GM12878 (cell line): ENCODE results near the gene MKNK1.

Experiments used
- EZH2 ChIP-seq: IDR thresholded peaks from 2 replicates; pipeline ENCODE4 v1.6.1; 2012; ENCODE audit warnings: low read depth, mild to moderate bottlenecking, control low read depth, inconsistent platforms, low read length, borderline replicate concordance; ENCODE audit not compliant: control insufficient read depth
- FOS ChIP-seq: IDR thresholded peaks from 3 replicates; pipeline ENCODE4 v1.6.1; 2011; ENCODE audit warnings: borderline replicate concordance; ENCODE audit not compliant: insufficient read length; ENCODE audit errors: extremely low read depth
- NR2F1 ChIP-seq: fragments of 450-650 bp; conservative IDR thresholded peaks from 2 replicates; pipeline ENCODE4 v1.6.1; 2017; ENCODE audit warnings: mild to moderate bottlenecking
- POLR2A ChIP-seq: IDR thresholded peaks from 2 replicates; pipeline ENCODE4 v1.6.1; 2011; ENCODE audit warnings: low read depth, mild to moderate bottlenecking, low read length
- POLR2AphosphoS5 ChIP-seq: IDR thresholded peaks from 2 replicates; pipeline ENCODE4 v1.6.1; 2011; ENCODE audit warnings: mild to moderate bottlenecking, low read length, inconsistent platforms
- RFX5 ChIP-seq: IDR thresholded peaks from 2 replicates; pipeline ENCODE4 v1.6.1; 2011; ENCODE audit warnings: low read depth, low read length, improper control_type of control experiment
- SP1 ChIP-seq: IDR thresholded peaks from one replicate; pipeline ENCODE4 v1.6.1; 2011; ENCODE audit warnings: low read depth, low read length
- SUZ12 ChIP-seq: fragments of 200-600 bp; sonication (generic); IDR thresholded peaks from one replicate; pipeline ENCODE4 v1.6.1; 2018; ENCODE audit warnings: antibody characterized with exemption, mild to moderate bottlenecking; ENCODE audit not compliant: unreplicated experiment
- TAF1 ChIP-seq: IDR thresholded peaks from 2 replicates; pipeline ENCODE4 v1.6.1; 2011; ENCODE audit warnings: mild to moderate bottlenecking, low read depth, low read length, borderline replicate concordance
- ZNF274 ChIP-seq: IDR thresholded peaks from one replicate; pipeline ENCODE4 v1.8.0; 2011; ENCODE audit not compliant: insufficient read length, insufficient read depth
- TF ChIP-seq, protein P1 (sequence below), 3 experiments: IDR thresholded peaks in 2 of 3; conservative IDR thresholded peaks in 1 of 3; 2 replicates each; pipeline ENCODE4 v1.5.1; 2011; ENCODE audit warnings: low read depth in 3 of 3, low read length in 3 of 3, mild to moderate bottlenecking in 3 of 3, control low read depth in 2 of 3, moderate library complexity in 2 of 3, inconsistent platforms in 1 of 3, mixed read lengths in 1 of 3; ENCODE audit not compliant: control insufficient read depth in 2 of 3, insufficient read depth in 1 of 3; ENCODE audit errors: extremely low read depth in 1 of 3
- TF ChIP-seq, protein P2 (sequence below): IDR thresholded peaks from 2 replicates; pipeline ENCODE4 v1.6.1; 2011; ENCODE audit warnings: mild to moderate bottlenecking, low read depth, low read length, moderate library complexity; ENCODE audit not compliant: insufficient replicate concordance
- TF ChIP-seq, protein P3 (sequence below): IDR thresholded peaks from 2 replicates; pipeline ENCODE4 v1.6.1; 2012; ENCODE audit warnings: mild to moderate bottlenecking, low read depth, low read length
- TF ChIP-seq, protein P4 (sequence below): fragments of 450-650 bp; formaldehyde crosslinking; IDR thresholded peaks from 2 replicates; pipeline ENCODE4 v1.4.0; 2020; ENCODE audit warnings: mild to moderate bottlenecking, moderate library complexity

DNA sequence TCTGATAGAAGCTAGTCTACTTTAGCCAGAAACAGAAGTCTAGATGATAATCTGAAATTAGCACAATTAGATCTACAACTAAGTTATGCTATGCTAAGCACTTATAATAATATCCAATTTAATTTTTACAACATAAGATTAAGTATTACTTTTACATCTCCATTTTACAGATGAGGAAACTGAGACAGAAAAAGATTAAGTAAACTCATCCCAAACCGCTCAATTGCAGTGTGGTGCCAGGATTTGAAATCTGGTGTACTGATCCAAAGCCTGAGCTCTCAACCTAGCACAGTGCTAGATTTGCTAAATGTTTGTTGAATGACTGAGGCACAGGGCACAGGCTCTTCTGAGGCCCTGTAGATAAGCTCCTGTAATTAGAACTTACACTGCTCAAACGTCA is 66.4 kb downstream of the MKNK1 start:
- TF ChIP-seq RFX5 (no peak), ZNF274 (no peak), TAF1 (no peak), FOS (no peak), SP1 (no peak), POLR2A (no peak), NR2F1 (no peak), SUZ12 (no peak), EZH2 (no peak), POLR2AphosphoS5 (no peak)
- TF ChIP-seq, protein P1, sequence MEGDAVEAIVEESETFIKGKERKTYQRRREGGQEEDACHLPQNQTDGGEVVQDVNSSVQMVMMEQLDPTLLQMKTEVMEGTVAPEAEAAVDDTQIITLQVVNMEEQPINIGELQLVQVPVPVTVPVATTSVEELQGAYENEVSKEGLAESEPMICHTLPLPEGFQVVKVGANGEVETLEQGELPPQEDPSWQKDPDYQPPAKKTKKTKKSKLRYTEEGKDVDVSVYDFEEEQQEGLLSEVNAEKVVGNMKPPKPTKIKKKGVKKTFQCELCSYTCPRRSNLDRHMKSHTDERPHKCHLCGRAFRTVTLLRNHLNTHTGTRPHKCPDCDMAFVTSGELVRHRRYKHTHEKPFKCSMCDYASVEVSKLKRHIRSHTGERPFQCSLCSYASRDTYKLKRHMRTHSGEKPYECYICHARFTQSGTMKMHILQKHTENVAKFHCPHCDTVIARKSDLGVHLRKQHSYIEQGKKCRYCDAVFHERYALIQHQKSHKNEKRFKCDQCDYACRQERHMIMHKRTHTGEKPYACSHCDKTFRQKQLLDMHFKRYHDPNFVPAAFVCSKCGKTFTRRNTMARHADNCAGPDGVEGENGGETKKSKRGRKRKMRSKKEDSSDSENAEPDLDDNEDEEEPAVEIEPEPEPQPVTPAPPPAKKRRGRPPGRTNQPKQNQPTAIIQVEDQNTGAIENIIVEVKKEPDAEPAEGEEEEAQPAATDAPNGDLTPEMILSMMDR (IDR thresholded peaks at IDR 0.05 in 2 of 3, conservative IDR thresholded peaks at IDR 0.05 in 1 of 3; ENCODE audit: control insufficient read depth in 2 of 3, extremely low read depth in 1 of 3, insufficient read depth in 1 of 3, low read depth in 3 of 3, low read length in 3 of 3), result no peak
- TF ChIP-seq, protein P2, sequence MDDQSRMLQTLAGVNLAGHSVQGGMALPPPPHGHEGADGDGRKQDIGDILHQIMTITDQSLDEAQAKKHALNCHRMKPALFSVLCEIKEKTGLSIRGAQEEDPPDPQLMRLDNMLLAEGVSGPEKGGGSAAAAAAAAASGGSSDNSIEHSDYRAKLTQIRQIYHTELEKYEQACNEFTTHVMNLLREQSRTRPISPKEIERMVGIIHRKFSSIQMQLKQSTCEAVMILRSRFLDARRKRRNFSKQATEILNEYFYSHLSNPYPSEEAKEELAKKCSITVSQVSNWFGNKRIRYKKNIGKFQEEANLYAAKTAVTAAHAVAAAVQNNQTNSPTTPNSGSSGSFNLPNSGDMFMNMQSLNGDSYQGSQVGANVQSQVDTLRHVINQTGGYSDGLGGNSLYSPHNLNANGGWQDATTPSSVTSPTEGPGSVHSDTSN, result no peak
- TF ChIP-seq, protein P3, sequence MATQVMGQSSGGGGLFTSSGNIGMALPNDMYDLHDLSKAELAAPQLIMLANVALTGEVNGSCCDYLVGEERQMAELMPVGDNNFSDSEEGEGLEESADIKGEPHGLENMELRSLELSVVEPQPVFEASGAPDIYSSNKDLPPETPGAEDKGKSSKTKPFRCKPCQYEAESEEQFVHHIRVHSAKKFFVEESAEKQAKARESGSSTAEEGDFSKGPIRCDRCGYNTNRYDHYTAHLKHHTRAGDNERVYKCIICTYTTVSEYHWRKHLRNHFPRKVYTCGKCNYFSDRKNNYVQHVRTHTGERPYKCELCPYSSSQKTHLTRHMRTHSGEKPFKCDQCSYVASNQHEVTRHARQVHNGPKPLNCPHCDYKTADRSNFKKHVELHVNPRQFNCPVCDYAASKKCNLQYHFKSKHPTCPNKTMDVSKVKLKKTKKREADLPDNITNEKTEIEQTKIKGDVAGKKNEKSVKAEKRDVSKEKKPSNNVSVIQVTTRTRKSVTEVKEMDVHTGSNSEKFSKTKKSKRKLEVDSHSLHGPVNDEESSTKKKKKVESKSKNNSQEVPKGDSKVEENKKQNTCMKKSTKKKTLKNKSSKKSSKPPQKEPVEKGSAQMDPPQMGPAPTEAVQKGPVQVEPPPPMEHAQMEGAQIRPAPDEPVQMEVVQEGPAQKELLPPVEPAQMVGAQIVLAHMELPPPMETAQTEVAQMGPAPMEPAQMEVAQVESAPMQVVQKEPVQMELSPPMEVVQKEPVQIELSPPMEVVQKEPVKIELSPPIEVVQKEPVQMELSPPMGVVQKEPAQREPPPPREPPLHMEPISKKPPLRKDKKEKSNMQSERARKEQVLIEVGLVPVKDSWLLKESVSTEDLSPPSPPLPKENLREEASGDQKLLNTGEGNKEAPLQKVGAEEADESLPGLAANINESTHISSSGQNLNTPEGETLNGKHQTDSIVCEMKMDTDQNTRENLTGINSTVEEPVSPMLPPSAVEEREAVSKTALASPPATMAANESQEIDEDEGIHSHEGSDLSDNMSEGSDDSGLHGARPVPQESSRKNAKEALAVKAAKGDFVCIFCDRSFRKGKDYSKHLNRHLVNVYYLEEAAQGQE, result no peak
- TF ChIP-seq, protein P4, sequence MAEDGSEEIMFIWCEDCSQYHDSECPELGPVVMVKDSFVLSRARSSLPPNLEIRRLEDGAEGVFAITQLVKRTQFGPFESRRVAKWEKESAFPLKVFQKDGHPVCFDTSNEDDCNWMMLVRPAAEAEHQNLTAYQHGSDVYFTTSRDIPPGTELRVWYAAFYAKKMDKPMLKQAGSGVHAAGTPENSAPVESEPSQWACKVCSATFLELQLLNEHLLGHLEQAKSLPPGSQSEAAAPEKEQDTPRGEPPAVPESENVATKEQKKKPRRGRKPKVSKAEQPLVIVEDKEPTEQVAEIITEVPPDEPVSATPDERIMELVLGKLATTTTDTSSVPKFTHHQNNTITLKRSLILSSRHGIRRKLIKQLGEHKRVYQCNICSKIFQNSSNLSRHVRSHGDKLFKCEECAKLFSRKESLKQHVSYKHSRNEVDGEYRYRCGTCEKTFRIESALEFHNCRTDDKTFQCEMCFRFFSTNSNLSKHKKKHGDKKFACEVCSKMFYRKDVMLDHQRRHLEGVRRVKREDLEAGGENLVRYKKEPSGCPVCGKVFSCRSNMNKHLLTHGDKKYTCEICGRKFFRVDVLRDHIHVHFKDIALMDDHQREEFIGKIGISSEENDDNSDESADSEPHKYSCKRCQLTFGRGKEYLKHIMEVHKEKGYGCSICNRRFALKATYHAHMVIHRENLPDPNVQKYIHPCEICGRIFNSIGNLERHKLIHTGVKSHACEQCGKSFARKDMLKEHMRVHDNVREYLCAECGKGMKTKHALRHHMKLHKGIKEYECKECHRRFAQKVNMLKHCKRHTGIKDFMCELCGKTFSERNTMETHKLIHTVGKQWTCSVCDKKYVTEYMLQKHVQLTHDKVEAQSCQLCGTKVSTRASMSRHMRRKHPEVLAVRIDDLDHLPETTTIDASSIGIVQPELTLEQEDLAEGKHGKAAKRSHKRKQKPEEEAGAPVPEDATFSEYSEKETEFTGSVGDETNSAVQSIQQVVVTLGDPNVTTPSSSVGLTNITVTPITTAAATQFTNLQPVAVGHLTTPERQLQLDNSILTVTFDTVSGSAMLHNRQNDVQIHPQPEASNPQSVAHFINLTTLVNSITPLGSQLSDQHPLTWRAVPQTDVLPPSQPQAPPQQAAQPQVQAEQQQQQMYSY, result no peak
